Endothelial cell of umbilical vein (primary cell): ENCODE data around the gene KIAA0753. TPM values are rescaled to one million over a fixed set of nuclear protein-coding genes. Genes with fewer than 3 reads are reported as not detected.

Experiments used
- BruUV-seq: library from RNA; stranded (reverse); fragments of 400-500 nt; replicated peaks from 2 replicates; lab custom pipeline; 2021; lab: Mats Ljungman, UMichigan
- CTCF ChIA-PET: fragments of 300-600, 350-600 bp; sonication (Branson Sonifier 250); formaldehyde crosslinking; loops from one replicate; lab custom pipeline; 2021; ENCODE audit warnings: antibody characterized with exemption, inconsistent platforms; lab: Charles Lee
- POLR2A ChIA-PET: fragments of 300-600, 350-600 bp; sonication (Branson Sonifier 250); formaldehyde crosslinking; loops from one replicate; lab custom pipeline; 2021; ENCODE audit warnings: antibody characterized with exemption, inconsistent platforms; lab: Charles Lee
- DNase-seq: peaks from one replicate; pipeline ENCODE4 v3.0.0-alpha.2; 2011; ENCODE audit warnings: low read depth, low spot score
- FAIRE-seq: peaks from 2 replicates; lab custom pipeline; 2011; peaks lifted over from hg19 to GRCh38; lab: Jason Lieb, UNC
- H2AFZ ChIP-seq: 2 replicates; pipeline ENCODE4 v1.6.0; 2012; ENCODE audit warnings: low read depth, low read length, control low read depth, inconsistent platforms
- H3K27ac ChIP-seq: 2 replicates; pipeline ENCODE4 v1.5.1; 2011; ENCODE audit warnings: low read depth, mild to moderate bottlenecking, control low read depth, low read length, moderate library complexity; ENCODE audit not compliant: insufficient read depth
- H3K27me3 ChIP-seq, 2 experiments: 2 replicates each; pipeline versions ENCODE4 v1.6.0 to v1.6.1; 2011; ENCODE audit warnings: low read length in 2 of 2, mixed read lengths in 1 of 2; ENCODE audit not compliant: control insufficient read depth in 2 of 2, insufficient read depth in 2 of 2
- H3K36me3 ChIP-seq, 2 experiments: 2 replicates in 1 of 2; 3 replicates in 1 of 2; pipeline ENCODE4 v1.5.1; 2011; ENCODE audit warnings: low read length in 2 of 2, mild to moderate bottlenecking in 1 of 2, moderate library complexity in 1 of 2; ENCODE audit not compliant: control insufficient read depth in 2 of 2, insufficient read depth in 2 of 2; ENCODE audit errors: extremely low read depth in 1 of 2
- H3K4me1 ChIP-seq: 3 replicates; pipeline ENCODE4 v1.5.1; 2011; ENCODE audit warnings: mild to moderate bottlenecking, low read length; ENCODE audit not compliant: control insufficient read depth, insufficient read depth; ENCODE audit errors: extremely low read depth
- H3K4me2 ChIP-seq: 2 replicates; pipeline ENCODE4 v1.6.1; 2011; ENCODE audit warnings: low read length, control low read depth, mixed read lengths; ENCODE audit not compliant: insufficient read depth
- H3K4me3 ChIP-seq, 3 experiments: fragments of 200-600 bp in 1 of 3; sonication (generic), shearing (Covaris generic) in 1 of 3; replicated peaks in 1 of 3; 2 replicates each; pipeline ENCODE4 v1.5.1; 2011 to 2016; ENCODE audit warnings: control low read depth in 3 of 3, low read length in 3 of 3, mild to moderate bottlenecking in 2 of 3, inconsistent platforms in 1 of 3, low read depth in 1 of 3, moderate library complexity in 1 of 3; ENCODE audit not compliant: insufficient read depth in 1 of 3
- H3K79me2 ChIP-seq: 2 replicates; pipeline ENCODE4 v1.6.0; 2012; ENCODE audit warnings: low read length, inconsistent platforms; ENCODE audit not compliant: control insufficient read depth, insufficient read depth
- H3K9ac ChIP-seq: replicated peaks from 2 replicates; pipeline ENCODE3; 2011; ENCODE audit warnings: low read length, control low read depth; ENCODE audit not compliant: insufficient read depth; ENCODE audit errors: extremely low read depth
- H3K9me1 ChIP-seq: replicated peaks from 3 replicates; pipeline ENCODE4 v1.6.0; 2011; ENCODE audit warnings: mild to moderate bottlenecking, low read length; ENCODE audit not compliant: control insufficient read depth, insufficient read depth; ENCODE audit errors: extremely low read depth
- H3K9me3 ChIP-seq: replicated peaks from 2 replicates; pipeline ENCODE4 v1.5.1; 2012; ENCODE audit warnings: low read length, inconsistent platforms; ENCODE audit not compliant: control insufficient read depth, insufficient read depth
- H4K20me1 ChIP-seq: replicated peaks from 2 replicates; pipeline ENCODE3; 2011; ENCODE audit warnings: mild to moderate bottlenecking, low read length; ENCODE audit not compliant: control insufficient read depth, insufficient read depth; ENCODE audit errors: extremely low read depth
- CTCF ChIP-seq, 2 donors: IDR thresholded peaks; 1 replicate in 1 of 2; 2 replicates in 1 of 2; pipeline ENCODE4 v1.5.1; 2011; ENCODE audit warnings: low read length in 2 of 2, mild to moderate bottlenecking in 2 of 2, moderate library complexity in 2 of 2, control low read depth in 1 of 2, inconsistent platforms in 1 of 2, low read depth in 1 of 2; ENCODE audit not compliant: insufficient read depth in 1 of 2; ENCODE audit errors: extremely low read depth in 1 of 2
- EZH2 ChIP-seq: IDR thresholded peaks from 2 replicates; pipeline ENCODE4 v1.6.1; 2012; ENCODE audit warnings: borderline replicate concordance, low read depth, mild to moderate bottlenecking, moderate library complexity, low read length, inconsistent platforms; ENCODE audit not compliant: severe bottlenecking
- FOS ChIP-seq: IDR thresholded peaks from 2 replicates; pipeline ENCODE4 v1.6.1; 2011; ENCODE audit warnings: mild to moderate bottlenecking, low read length, moderate library complexity, borderline replicate concordance; ENCODE audit not compliant: insufficient read depth
- GATA2 ChIP-seq: IDR thresholded peaks from 2 replicates; pipeline ENCODE4 v1.7.0; 2011; ENCODE audit warnings: low read depth, mild to moderate bottlenecking, moderate library complexity, mixed read lengths, low read length; ENCODE audit not compliant: insufficient read length, insufficient read depth
- JUN ChIP-seq: IDR thresholded peaks from 2 replicates; pipeline ENCODE4 v1.6.1; 2011; ENCODE audit warnings: borderline replicate concordance, low read depth; ENCODE audit not compliant: insufficient read length, insufficient read depth
- MAX ChIP-seq: IDR thresholded peaks from 2 replicates; pipeline ENCODE4 v1.6.1; 2011; ENCODE audit not compliant: insufficient read depth, insufficient read length
- MYC ChIP-seq: IDR thresholded peaks from one replicate; pipeline ENCODE4 v1.6.1; 2011; ENCODE audit warnings: mild to moderate bottlenecking, low read depth, low read length
- POLR2A ChIP-seq: IDR thresholded peaks from 2 replicates; pipeline ENCODE4 v1.6.1; 2012; ENCODE audit warnings: low read depth, mild to moderate bottlenecking, control low read depth, low read length
- POLR2AphosphoS5 ChIP-seq: IDR thresholded peaks from 2 replicates; pipeline ENCODE4 v1.6.1; 2012; ENCODE audit warnings: low read depth, mild to moderate bottlenecking, control low read depth, low read length, moderate library complexity; ENCODE audit not compliant: insufficient read depth
- dilution Hi-C: fragments of 300-500 bp; cut with MboI; formaldehyde crosslinking; loops from one replicate; pipeline ENCODE4 v1.15.0; 2019; ENCODE audit warnings: low sequenced_read_pairs; ENCODE audit not compliant: extremely low pct_ligation_motif_present
- intact Hi-C: fragments of 100-400 bp; cut with micrococcal nuclease; formaldehyde crosslinking; loops from one replicate; pipeline ENCODE4 v1.10.0; 2022
- polyA plus RNA-seq, 4 experiments: library from polyadenylated mRNA; depleted of rRNA in 3 of 4; stranded (reverse) in 3 of 4; unstranded in 1 of 4; fragments of >200 nt; gene quantifications; 2 replicates each; pipeline versions ENCODE4 v1.2.1 to v1.2.3, GENCODE V29; 2011 to 2012; ENCODE audit warnings: missing spikeins in 1 of 4
- total RNA-seq: library from RNA; stranded (reverse); gene quantifications from 2 replicates; pipeline ENCODE4 v1.2.3, GENCODE V29; 2021

KIAA0753 gene
- total and polyA plus RNA-seq, 2 donors (not counting 3 experiments of a cell fraction or from before 2014, with no cell fraction given), result 5.3 to 23.9 TPM

- Histone ChIP-seq H3K27me3 (no peaks in the 10 kb centered on the region), H3K9me1 (no peaks in the 10 kb centered on the region), H3K9me3 (no peaks in the 10 kb centered on the region), H3K36me3 (peaks cover 19 to 35% of the 10 kb centered on the region in 2 experiments), H3K27ac (no peak overlapping the region), H3K4me3 (no peak overlapping the region), H4K20me1 (no peaks in the 10 kb centered on the region), H3K4me1 (no peaks in the 10 kb centered on the region), H3K4me2 (no peak overlapping the region), H3K79me2 (no peaks in the 10 kb centered on the region), H2AFZ (no peak overlapping the region), H3K9ac (no peak overlapping the region)
- ChIA-PET CTCF (interaction anchor here (1.6 kb wide), 1 partner anchor 114 kb away, joined by 9 read pairs; no protein-coding TSS in a partner anchor), POLR2A (no interaction called here)
- intact Hi-C loops, result no loop called here
- no peak for FAIRE-seq
- no peak for TF ChIP-seq MYC
- no peak for TF ChIP-seq JUN
- TF ChIP-seq POLR2A, result no peak
- no peak for TF ChIP-seq EZH2
- TF ChIP-seq MAX, result no peak
- no peak for TF ChIP-seq POLR2AphosphoS5
- no peak for TF ChIP-seq GATA2
- no peak for TF ChIP-seq FOS
- TF ChIP-seq CTCF (IDR thresholded peaks at IDR 0.05; ENCODE audit: extremely low read depth in 1 of 2, insufficient read depth in 1 of 2, low read depth in 1 of 2, low read length in 2 of 2), result no peak
- no peak for DNase-seq
- dilution Hi-C loops, result no loop called here
- no TSS peak for BruUV-seq
These were observed 53.2 kb downstream of the KIAA0753 start for GRCh38 chr17:6587310-6587709.
